ENCODE data around the gene RASGRF2.

DNA sequence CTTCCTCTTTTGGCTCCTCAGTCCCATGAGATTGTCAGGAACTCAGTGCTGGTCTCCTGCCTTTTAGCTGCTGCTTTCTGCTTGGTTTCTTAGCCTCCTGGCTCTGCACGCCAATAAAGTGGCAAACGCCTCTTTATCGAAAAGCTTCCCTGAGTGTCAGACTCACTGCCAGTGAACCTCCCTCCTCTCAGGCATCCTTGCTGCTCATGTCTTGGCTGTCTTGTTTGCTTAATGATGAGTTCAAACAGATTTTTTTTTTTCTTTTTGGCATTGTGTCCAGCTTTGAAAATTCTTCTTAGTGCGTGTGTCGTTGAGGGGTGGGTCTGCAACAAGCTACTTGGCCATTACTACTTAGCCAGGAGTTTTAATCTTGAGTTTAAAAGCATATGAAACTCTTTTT is 14.9 kb downstream of the RASGRF2 start:
- no peak for TF ChIP-seq POLR2A (IDR thresholded peaks at IDR 0.05)
- TF ChIP-seq, protein P1, sequence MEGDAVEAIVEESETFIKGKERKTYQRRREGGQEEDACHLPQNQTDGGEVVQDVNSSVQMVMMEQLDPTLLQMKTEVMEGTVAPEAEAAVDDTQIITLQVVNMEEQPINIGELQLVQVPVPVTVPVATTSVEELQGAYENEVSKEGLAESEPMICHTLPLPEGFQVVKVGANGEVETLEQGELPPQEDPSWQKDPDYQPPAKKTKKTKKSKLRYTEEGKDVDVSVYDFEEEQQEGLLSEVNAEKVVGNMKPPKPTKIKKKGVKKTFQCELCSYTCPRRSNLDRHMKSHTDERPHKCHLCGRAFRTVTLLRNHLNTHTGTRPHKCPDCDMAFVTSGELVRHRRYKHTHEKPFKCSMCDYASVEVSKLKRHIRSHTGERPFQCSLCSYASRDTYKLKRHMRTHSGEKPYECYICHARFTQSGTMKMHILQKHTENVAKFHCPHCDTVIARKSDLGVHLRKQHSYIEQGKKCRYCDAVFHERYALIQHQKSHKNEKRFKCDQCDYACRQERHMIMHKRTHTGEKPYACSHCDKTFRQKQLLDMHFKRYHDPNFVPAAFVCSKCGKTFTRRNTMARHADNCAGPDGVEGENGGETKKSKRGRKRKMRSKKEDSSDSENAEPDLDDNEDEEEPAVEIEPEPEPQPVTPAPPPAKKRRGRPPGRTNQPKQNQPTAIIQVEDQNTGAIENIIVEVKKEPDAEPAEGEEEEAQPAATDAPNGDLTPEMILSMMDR (IDR thresholded peaks at IDR 0.05) = no peak
